Measurements from ENCODE around the gene INPP5K. TPM values are rescaled to one million over a fixed set of nuclear protein-coding genes. Genes with fewer than 3 reads are reported as not detected.
A peak's percentile ranks its signal among the peaks of the same experiment; 100 is the strongest.

The INPP5K gene
- total and polyA plus RNA-seq, 2 of the 4 experiments (the other 2 are of a cell fraction) = 14.9 to 17.4 TPM

- Histone ChIP-seq H4K8ac (ENCODE audit: low read depth in 2 of 2, low read length in 2 of 2) (no peak overlapping the region), H3K9me3 (ENCODE audit: control insufficient read depth, insufficient read depth, low read length) (no peaks in the 10 kb centered on the region), H3K23ac (ENCODE audit: low read depth, low read length) (no peak overlapping the region), H3K4me1 (ENCODE audit: control insufficient read depth, insufficient read depth, low read length) (no peaks in the 10 kb centered on the region), H4K5ac (ENCODE audit: low read depth, low read length) (no peak overlapping the region), H2BK20ac (ENCODE audit: low read depth, low read length) (no peak overlapping the region), H4K91ac (ENCODE audit: insufficient read depth, low read depth, low read length) (no peak overlapping the region), H2AFZ (replicated peaks; ENCODE audit: low read length, poor library complexity) (peak overlapping the region; percentile 3), H2AK5ac (ENCODE audit: low read depth, low read length) (no peak overlapping the region), H3K27me3 (ENCODE audit: control insufficient read depth, insufficient read depth, low read length) (no peaks in the 10 kb centered on the region), H3K4me2 (ENCODE audit: low read depth, low read length) (no peak overlapping the region), H2BK5ac (ENCODE audit: low read depth, low read length, poor library complexity, severe bottlenecking) (no peak overlapping the region), H2BK15ac (ENCODE audit: low read depth, low read length) (no peak overlapping the region), H3K18ac (ENCODE audit: low read depth, low read length) (no peak overlapping the region), H3K9ac (ENCODE audit: low read depth, low read length) (no peak overlapping the region), H3K4ac (ENCODE audit: low read depth, low read length) (no peak overlapping the region), H2AK9ac (replicated peaks; ENCODE audit: low read depth, low read length, poor library complexity) (no peak overlapping the region), H3K9me1 (ENCODE audit: insufficient read depth, low read length) (no peaks in the 10 kb centered on the region), H3K56ac (ENCODE audit: extremely low read depth, insufficient read depth, low read length) (no peak overlapping the region), H2BK120ac (ENCODE audit: low read depth, low read length) (no peak overlapping the region), H3K4me3 (ENCODE audit: insufficient read depth, low read depth, low read length) (no peak overlapping the region), H4K20me1 (ENCODE audit: insufficient read depth, low read length) (peaks cover 26% of the 10 kb centered on the region), H3K36me3 (ENCODE audit: control insufficient read depth, insufficient read depth, low read length) (peaks cover 79% of the 10 kb centered on the region), H3K79me1 (ENCODE audit: low read depth in 1 of 2, low read length in 2 of 2) (peaks cover 22 to 42% of the 10 kb centered on the region in 2 experiments), H3K27ac (ENCODE audit: insufficient read depth, low read length) (no peak overlapping the region), H3K14ac (replicated peaks; ENCODE audit: low read depth, low read length) (no peak overlapping the region)
- WGBS, 2 experiments (ENCODE audit: extremely low coverage in 2 of 2, insufficient read length in 1 of 2) = 88% methylated on average over 8 of the region's 42 CpGs; no CpG with 5 or more reads in 1 of the 2 experiments
- dilution Hi-C loops (cut with HindIII; ENCODE audit: low sequenced_read_pairs, unreplicated experiment) = no loop called here
- BruUV-seq (replicated peaks) = no TSS peak
- no peak for TF ChIP-seq MXI1 (IDR thresholded peaks at IDR 0.05; ENCODE audit: borderline replicate concordance, low read depth, low read length)
- no peak for TF ChIP-seq FOS (IDR thresholded peaks at IDR 0.05; ENCODE audit: low read depth, low read length)
- no peak for TF ChIP-seq ELK1 (IDR thresholded peaks at IDR 0.05; ENCODE audit: borderline replicate concordance, low read depth, low read length)
- TF ChIP-seq CTCF (conservative IDR thresholded peaks at IDR 0.05; ENCODE audit: low read depth, low read length) = no peak
- TF ChIP-seq CEBPB (IDR thresholded peaks at IDR 0.05; ENCODE audit: low read depth, low read length) = no peak
- no peak for TF ChIP-seq BHLHE40 (IDR thresholded peaks at IDR 0.05; ENCODE audit: low read depth, low read length)
- no peak for TF ChIP-seq SMC3 (IDR thresholded peaks at IDR 0.05; ENCODE audit: low read depth, low read length)
- no peak for TF ChIP-seq RAD21 (IDR thresholded peaks at IDR 0.05; ENCODE audit: low read length)
- no peak for TF ChIP-seq MAFK (IDR thresholded peaks at IDR 0.05; ENCODE audit: low read depth, low read length)
- POLR2A ChIA-PET (ENCODE audit: unreplicated experiment) = no interaction called here
- intact Hi-C loops (cut with micrococcal nuclease) = no loop called here
- no peak for ATAC-seq (ENCODE audit: low read depth)
- no peak for DNase-seq
- in situ Hi-C loops (cut with MboI; ENCODE audit: low sequenced_read_pairs) = no loop called here
- CTCF ChIA-PET = no interaction called here
Measured at GRCh38 chr17:1471911-1472821, 44.2 kb downstream of the INPP5K start.

All from IMR-90 (cell line).